Measurements from ENCODE around the gene MRPL24. TPM values are rescaled to one million over a fixed set of nuclear protein-coding genes. Genes with fewer than 3 reads are reported as not detected.

MRPL24 gene
- total RNA-seq, 1 donor from 2014 or later: 46.5 TPM

DNA sequence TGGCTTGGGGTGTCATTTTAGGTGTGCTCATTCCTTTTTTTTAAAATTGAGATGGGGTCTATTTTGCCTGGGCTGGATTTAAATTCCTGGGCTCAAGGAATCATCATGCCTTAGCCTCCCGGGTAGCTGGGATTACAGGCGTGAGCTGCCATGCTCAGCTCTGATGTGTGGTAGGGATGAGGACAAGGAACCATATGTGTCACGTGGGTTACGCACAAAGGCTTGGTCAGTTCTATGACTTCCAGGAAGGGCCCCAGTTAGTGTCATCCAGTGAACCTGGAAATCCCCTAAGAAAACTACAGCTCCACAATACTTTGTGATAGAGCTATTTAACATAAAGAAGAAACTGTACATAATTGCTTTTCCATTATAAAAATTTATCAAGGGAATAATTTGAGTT is 19.4 kb downstream of the MRPL24 start:
- no peak for TF ChIP-seq EZH2 (IDR thresholded peaks at IDR 0.05; ENCODE audit: insufficient read depth, low read length)
- TF ChIP-seq, protein P1, sequence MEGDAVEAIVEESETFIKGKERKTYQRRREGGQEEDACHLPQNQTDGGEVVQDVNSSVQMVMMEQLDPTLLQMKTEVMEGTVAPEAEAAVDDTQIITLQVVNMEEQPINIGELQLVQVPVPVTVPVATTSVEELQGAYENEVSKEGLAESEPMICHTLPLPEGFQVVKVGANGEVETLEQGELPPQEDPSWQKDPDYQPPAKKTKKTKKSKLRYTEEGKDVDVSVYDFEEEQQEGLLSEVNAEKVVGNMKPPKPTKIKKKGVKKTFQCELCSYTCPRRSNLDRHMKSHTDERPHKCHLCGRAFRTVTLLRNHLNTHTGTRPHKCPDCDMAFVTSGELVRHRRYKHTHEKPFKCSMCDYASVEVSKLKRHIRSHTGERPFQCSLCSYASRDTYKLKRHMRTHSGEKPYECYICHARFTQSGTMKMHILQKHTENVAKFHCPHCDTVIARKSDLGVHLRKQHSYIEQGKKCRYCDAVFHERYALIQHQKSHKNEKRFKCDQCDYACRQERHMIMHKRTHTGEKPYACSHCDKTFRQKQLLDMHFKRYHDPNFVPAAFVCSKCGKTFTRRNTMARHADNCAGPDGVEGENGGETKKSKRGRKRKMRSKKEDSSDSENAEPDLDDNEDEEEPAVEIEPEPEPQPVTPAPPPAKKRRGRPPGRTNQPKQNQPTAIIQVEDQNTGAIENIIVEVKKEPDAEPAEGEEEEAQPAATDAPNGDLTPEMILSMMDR (IDR thresholded peaks at IDR 0.05; ENCODE audit: insufficient read depth, low read depth, low read length): no peak
- no peak for FAIRE-seq
- DNase-seq (ENCODE audit: low read depth): no peak
- Histone ChIP-seq H2AFZ (ENCODE audit: low read depth, low read length) (no peak overlapping the region), H3K4me1 (ENCODE audit: insufficient read depth, low read length) (peaks cover 17% of the 10 kb centered on the region), H3K36me3 (ENCODE audit: insufficient read depth, low read length) (peaks cover 27% of the 10 kb centered on the region), H3K9me3 (ENCODE audit: insufficient read depth, low read depth, low read length) (no peaks in the 10 kb centered on the region), H4K20me1 (ENCODE audit: insufficient read depth, low read length) (peaks cover 50% of the 10 kb centered on the region), H3K4me3 (ENCODE audit: insufficient read depth, low read depth, low read length) (no peak overlapping the region), H3K27me3 (ENCODE audit: insufficient read depth, low read length) (no peaks in the 10 kb centered on the region), H3K27ac (ENCODE audit: low read depth, low read length) (no peak overlapping the region), H3K9ac (ENCODE audit: low read length) (no peak overlapping the region), H3K4me2 (ENCODE audit: low read length) (no peak overlapping the region), H3K79me2 (ENCODE audit: insufficient read depth, low read length) (peaks cover 48% of the 10 kb centered on the region)
- peaks cover 19% of the 10 kb centered on the region for H3K36me3 Mint-ChIP-seq (ENCODE audit: low read depth, unreplicated experiment)
- no peaks in the 10 kb centered on the region for H3K9me3 Mint-ChIP-seq (ENCODE audit: unreplicated experiment)
- peaks cover 3% of the 10 kb centered on the region for H3K4me1 Mint-ChIP-seq (ENCODE audit: low read depth, unreplicated experiment)
- H3K27me3 Mint-ChIP-seq (ENCODE audit: low read depth, unreplicated experiment): no peaks in the 10 kb centered on the region
- H3K27ac Mint-ChIP-seq (ENCODE audit: unreplicated experiment): peak overlapping the region; percentile 47
- no peak overlapping the region for H3K4me3 Mint-ChIP-seq (ENCODE audit: unreplicated experiment)

DNA sequence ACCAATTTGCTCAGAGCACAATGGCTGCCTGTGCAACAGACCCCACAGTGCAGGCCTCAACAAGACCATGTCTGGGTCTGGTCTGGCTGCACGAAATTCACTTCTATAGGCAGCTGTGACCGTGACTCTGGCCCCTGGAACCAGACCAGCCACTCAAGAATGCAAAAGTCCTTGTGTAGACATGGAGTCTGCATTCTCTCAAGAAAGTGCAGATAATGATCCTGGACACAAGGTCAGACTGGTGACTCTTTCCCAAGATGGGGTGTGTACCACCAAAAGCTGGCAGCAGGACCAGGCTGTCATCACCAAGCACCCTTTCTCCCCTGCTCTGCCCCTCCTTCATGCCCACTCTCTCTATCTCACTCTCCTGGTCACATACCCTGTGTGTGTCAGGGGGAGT is 19.8 kb downstream of the MRPL24 start:
- Histone ChIP-seq H3K4me3 (ENCODE audit: insufficient read depth, low read depth, low read length) (no peak overlapping the region), H4K20me1 (ENCODE audit: insufficient read depth, low read length) (peaks cover 46% of the 10 kb centered on the region), H3K79me2 (ENCODE audit: insufficient read depth, low read length) (peaks cover 44% of the 10 kb centered on the region), H3K9me3 (ENCODE audit: insufficient read depth, low read depth, low read length) (no peaks in the 10 kb centered on the region), H3K27me3 (ENCODE audit: insufficient read depth, low read length) (no peaks in the 10 kb centered on the region), H2AFZ (ENCODE audit: low read depth, low read length) (no peak overlapping the region), H3K9ac (ENCODE audit: low read length) (no peak overlapping the region), H3K27ac (ENCODE audit: low read depth, low read length) (no peak overlapping the region), H3K4me2 (ENCODE audit: low read length) (no peak overlapping the region), H3K4me1 (ENCODE audit: insufficient read depth, low read length) (peaks cover 13% of the 10 kb centered on the region), H3K36me3 (ENCODE audit: insufficient read depth, low read length) (peaks cover 27% of the 10 kb centered on the region)
- TF ChIP-seq EZH2 (IDR thresholded peaks at IDR 0.05; ENCODE audit: insufficient read depth, low read length): no peak
- TF ChIP-seq, protein P1 (IDR thresholded peaks at IDR 0.05; ENCODE audit: insufficient read depth, low read depth, low read length): no peak
- no peaks in the 10 kb centered on the region for H3K9me3 Mint-ChIP-seq (ENCODE audit: unreplicated experiment)
- H3K36me3 Mint-ChIP-seq (ENCODE audit: low read depth, unreplicated experiment): peaks cover 21% of the 10 kb centered on the region
- peak overlapping the region; percentile 47 for H3K27ac Mint-ChIP-seq (ENCODE audit: unreplicated experiment)
- peaks cover 3% of the 10 kb centered on the region for H3K4me1 Mint-ChIP-seq (ENCODE audit: low read depth, unreplicated experiment)
- DNase-seq (ENCODE audit: low read depth) (no peak), FAIRE-seq (no peak)
- H3K4me3 Mint-ChIP-seq (ENCODE audit: unreplicated experiment): no peak overlapping the region
- H3K27me3 Mint-ChIP-seq (ENCODE audit: low read depth, unreplicated experiment): no peaks in the 10 kb centered on the region

DNA sequence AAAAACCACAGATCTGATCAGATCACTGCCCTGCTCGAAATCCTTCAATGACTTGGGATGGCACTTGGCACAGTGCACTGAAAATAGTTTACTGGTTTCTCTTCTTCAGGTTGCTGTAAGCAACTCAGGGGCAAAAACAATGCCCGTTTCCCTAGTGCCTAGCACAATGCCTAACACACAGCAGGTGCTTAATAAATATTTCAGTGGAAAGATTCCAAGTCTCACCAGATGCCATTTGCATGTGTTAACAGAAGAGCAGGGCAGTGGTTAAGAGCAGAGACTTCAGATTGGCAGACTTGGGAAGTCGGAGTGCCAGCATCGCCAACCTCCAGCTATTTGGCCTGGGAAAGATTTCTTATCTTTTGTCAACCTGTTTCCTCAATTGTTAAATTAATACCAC is 23.5 kb downstream of the MRPL24 start:
- H3K27ac Mint-ChIP-seq (ENCODE audit: unreplicated experiment): no peak overlapping the region
- Histone ChIP-seq H3K36me3 (ENCODE audit: insufficient read depth, low read length) (peaks cover 13% of the 10 kb centered on the region), H3K4me1 (ENCODE audit: insufficient read depth, low read length) (peaks cover 5% of the 10 kb centered on the region), H3K4me3 (ENCODE audit: insufficient read depth, low read depth, low read length) (no peak overlapping the region), H3K27me3 (ENCODE audit: insufficient read depth, low read length) (no peaks in the 10 kb centered on the region), H3K4me2 (ENCODE audit: low read length) (no peak overlapping the region), H3K9me3 (ENCODE audit: insufficient read depth, low read depth, low read length) (no peaks in the 10 kb centered on the region), H4K20me1 (ENCODE audit: insufficient read depth, low read length) (peaks cover 10% of the 10 kb centered on the region), H3K9ac (ENCODE audit: low read length) (no peak overlapping the region), H3K79me2 (ENCODE audit: insufficient read depth, low read length) (peaks cover 10% of the 10 kb centered on the region), H3K27ac (ENCODE audit: low read depth, low read length) (no peak overlapping the region), H2AFZ (ENCODE audit: low read depth, low read length) (no peak overlapping the region)
- no peak for FAIRE-seq
- TF ChIP-seq, protein P1 (IDR thresholded peaks at IDR 0.05; ENCODE audit: insufficient read depth, low read depth, low read length): no peak
- TF ChIP-seq EZH2 (IDR thresholded peaks at IDR 0.05; ENCODE audit: insufficient read depth, low read length): no peak
- no peaks in the 10 kb centered on the region for H3K27me3 Mint-ChIP-seq (ENCODE audit: low read depth, unreplicated experiment)
- no peak for DNase-seq (ENCODE audit: low read depth)
- no peaks in the 10 kb centered on the region for H3K9me3 Mint-ChIP-seq (ENCODE audit: unreplicated experiment)
- H3K4me1 Mint-ChIP-seq (ENCODE audit: low read depth, unreplicated experiment): no peaks in the 10 kb centered on the region
- H3K36me3 Mint-ChIP-seq (ENCODE audit: low read depth, unreplicated experiment): peaks cover 19% of the 10 kb centered on the region
- H3K4me3 Mint-ChIP-seq (ENCODE audit: unreplicated experiment): no peak overlapping the region
